ENCODE measurements around the gene CTF1. TPM values are rescaled to one million over a fixed set of nuclear protein-coding genes. Genes with fewer than 3 reads are reported as not detected.

The CTF1 gene
- total RNA-seq, 1 donor from 2014 or later = 0.62 TPM

- no peak for TF ChIP-seq CTCF (IDR thresholded peaks at IDR 0.05)
- POLR2A ChIA-PET = interaction anchor here (0.6 to 1.3 kb wide), 6 partner anchors 31 to 567 kb away, joined by 3 to 8 read pairs (median 4); no protein-coding TSS in a partner anchor
- no peaks in the 10 kb centered on the region for H3K9me3 Mint-ChIP-seq
- H3K27me3 Mint-ChIP-seq = no peaks in the 10 kb centered on the region
- DNase-seq (no peak), ATAC-seq (ENCODE audit: low read depth) (no peak)
- intact Hi-C loops (cut with micrococcal nuclease) = loop anchor here (5.0 to 10.0 kb wide), 2 partner anchors 369 to 397 kb away; partner anchors contain the start of genes ZNF764 and ZNF768
- peak overlapping the region; percentile 56 for H3K27ac Mint-ChIP-seq
- H3K4me1 Mint-ChIP-seq = peaks cover 20% of the 10 kb centered on the region
- peak overlapping the region; percentile 76 for H3K4me3 Mint-ChIP-seq
- CTCF ChIA-PET = interaction anchor here (1.4 kb wide), 1 partner anchor 18 kb away, joined by 4 read pairs; no protein-coding TSS in a partner anchor
- H3K36me3 Mint-ChIP-seq (ENCODE audit: low read depth) = peaks cover 18% of the 10 kb centered on the region
Measured at GRCh38 chr16:30924076-30924912, 27.9 kb downstream of the CTF1 start.

- POLR2A ChIA-PET = interaction anchor here (0.6 kb wide), 3 partner anchors 109 to 417 kb away, joined by 5 to 15 read pairs (median 8); no protein-coding TSS in a partner anchor
- H3K9me3 Mint-ChIP-seq = no peaks in the 10 kb centered on the region
- TF ChIP-seq CTCF (IDR thresholded peaks at IDR 0.05) = no peak
- ATAC-seq (ENCODE audit: low read depth) (no peak), DNase-seq (no peak)
- CTCF ChIA-PET = interaction anchor here (1.4 kb wide), 1 partner anchor 17 kb away, joined by 4 read pairs; no protein-coding TSS in a partner anchor
- peaks cover 18% of the 10 kb centered on the region for H3K36me3 Mint-ChIP-seq (ENCODE audit: low read depth)
- intact Hi-C loops (cut with micrococcal nuclease) = loop anchor here (5.0 to 10.0 kb wide), 2 partner anchors 370 to 398 kb away; partner anchors contain the start of genes ZNF764 and ZNF768
- H3K27ac Mint-ChIP-seq = peak overlapping the region; percentile 56
- peaks cover 20% of the 10 kb centered on the region for H3K4me1 Mint-ChIP-seq
- peak overlapping the region; percentile 76 for H3K4me3 Mint-ChIP-seq
- no peaks in the 10 kb centered on the region for H3K27me3 Mint-ChIP-seq
Measured at GRCh38 chr16:30924913-30925631, 28.7 kb downstream of the CTF1 start.

- DNase-seq = no peak
Measured at GRCh38 chr16:30925632-30925987, 29.2 kb downstream of the CTF1 start.

GRCh38 chr16:30925995-30926811 lies 29.8 kb downstream of the CTF1 start:
- H3K9me3 Mint-ChIP-seq = no peaks in the 10 kb centered on the region
- H3K27me3 Mint-ChIP-seq = no peaks in the 10 kb centered on the region
- ChIA-PET POLR2A (interaction anchor here (0.5 to 1.0 kb wide), 4 partner anchors 110 to 418 kb away, joined by 3 to 15 read pairs (median 6); partner anchors contain the start of gene ZNF764), CTCF (interaction anchor here (1.4 kb wide), 1 partner anchor 16 kb away, joined by 4 read pairs; no protein-coding TSS in a partner anchor)
- H3K4me3 Mint-ChIP-seq = peak overlapping the region; percentile 29
- peak overlapping the region; percentile 20 for H3K27ac Mint-ChIP-seq
- TF ChIP-seq CTCF (IDR thresholded peaks at IDR 0.05) = no peak
- DNase-seq (no peak), ATAC-seq (ENCODE audit: low read depth) (no peak)
- H3K36me3 Mint-ChIP-seq (ENCODE audit: low read depth) = peaks cover 25% of the 10 kb centered on the region
- intact Hi-C loops (cut with micrococcal nuclease) = loop anchor here (10.0 kb wide), 1 partner anchor 371 kb away; the partner anchor contains the start of gene ZNF764
- H3K4me1 Mint-ChIP-seq = peaks cover 18% of the 10 kb centered on the region

More at GRCh38 chr16:30925632-30925987, 29.2 kb downstream of the CTF1 start:
- no peak for TF ChIP-seq CTCF (IDR thresholded peaks at IDR 0.05)
- POLR2A ChIA-PET = interaction anchor here (0.6 kb wide), 2 partner anchors 110 to 417 kb away, joined by 8 to 15 read pairs; no protein-coding TSS in a partner anchor
- H3K9me3 Mint-ChIP-seq = no peaks in the 10 kb centered on the region
- H3K4me3 Mint-ChIP-seq = no peak overlapping the region
- no peak for ATAC-seq (ENCODE audit: low read depth)
- peaks cover 20% of the 10 kb centered on the region for H3K4me1 Mint-ChIP-seq
- no peaks in the 10 kb centered on the region for H3K27me3 Mint-ChIP-seq
- H3K27ac Mint-ChIP-seq = no peak overlapping the region
- intact Hi-C loops (cut with micrococcal nuclease) = loop anchor here (10.0 kb wide), 1 partner anchor 371 kb away; the partner anchor contains the start of gene ZNF764
- CTCF ChIA-PET = interaction anchor here (1.4 kb wide), 1 partner anchor 17 kb away, joined by 4 read pairs; no protein-coding TSS in a partner anchor
- peaks cover 19% of the 10 kb centered on the region for H3K36me3 Mint-ChIP-seq (ENCODE audit: low read depth)

All from activated B cell treated with CpG ODN at 0.5 μM for 24 hours (primary cell).